Stimulated activated CD4-positive, alpha-beta T cell treated with anti-CD3 and anti-CD28 coated beads, Interleukin-12 subunit alpha, Interleukin-12 subunit beta, amount 100 ng/mL, for 4 hours (primary cell): Measurements from ENCODE around the gene CACNB4.
"Not testable (repeated sequence)": the region's sequence is repeated elsewhere in the genome, so short reads cannot be mapped to it uniquely, and the experiment has no call there.

ENCODE experiments used
- DNase-seq: peaks from one replicate; pipeline ENCODE4 v3.0.0-alpha.2; 2020

The CACNB4 gene

GRCh38 chr2:152049541-152049940, 49.3 kb downstream of the CACNB4 start:
- DNase-seq: no peak

- DNase-seq: no peak
Observed at GRCh38 chr2:152047824-152048471, 50.9 kb downstream of the CACNB4 start.

DNA sequence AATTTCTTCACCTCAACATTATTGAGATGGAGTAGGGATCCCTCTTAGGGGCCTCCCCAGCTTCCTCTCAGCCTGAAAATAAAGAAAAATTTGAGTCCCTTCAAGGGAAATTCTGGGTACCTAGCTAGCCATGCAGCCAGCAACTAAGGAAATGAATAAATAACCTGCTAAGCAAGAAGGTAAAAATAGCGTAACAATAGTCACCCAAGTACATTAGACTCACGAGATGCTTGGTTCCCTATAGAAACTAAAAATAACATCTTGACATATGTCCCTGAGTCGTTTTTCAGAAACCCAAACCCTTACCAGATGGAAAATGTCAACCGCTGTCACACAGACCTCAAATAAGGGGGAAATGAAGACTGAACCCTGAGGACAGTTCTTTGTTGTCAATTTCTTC, 51.9 kb downstream of the CACNB4 start:
- DNase-seq: no peak

DNA sequence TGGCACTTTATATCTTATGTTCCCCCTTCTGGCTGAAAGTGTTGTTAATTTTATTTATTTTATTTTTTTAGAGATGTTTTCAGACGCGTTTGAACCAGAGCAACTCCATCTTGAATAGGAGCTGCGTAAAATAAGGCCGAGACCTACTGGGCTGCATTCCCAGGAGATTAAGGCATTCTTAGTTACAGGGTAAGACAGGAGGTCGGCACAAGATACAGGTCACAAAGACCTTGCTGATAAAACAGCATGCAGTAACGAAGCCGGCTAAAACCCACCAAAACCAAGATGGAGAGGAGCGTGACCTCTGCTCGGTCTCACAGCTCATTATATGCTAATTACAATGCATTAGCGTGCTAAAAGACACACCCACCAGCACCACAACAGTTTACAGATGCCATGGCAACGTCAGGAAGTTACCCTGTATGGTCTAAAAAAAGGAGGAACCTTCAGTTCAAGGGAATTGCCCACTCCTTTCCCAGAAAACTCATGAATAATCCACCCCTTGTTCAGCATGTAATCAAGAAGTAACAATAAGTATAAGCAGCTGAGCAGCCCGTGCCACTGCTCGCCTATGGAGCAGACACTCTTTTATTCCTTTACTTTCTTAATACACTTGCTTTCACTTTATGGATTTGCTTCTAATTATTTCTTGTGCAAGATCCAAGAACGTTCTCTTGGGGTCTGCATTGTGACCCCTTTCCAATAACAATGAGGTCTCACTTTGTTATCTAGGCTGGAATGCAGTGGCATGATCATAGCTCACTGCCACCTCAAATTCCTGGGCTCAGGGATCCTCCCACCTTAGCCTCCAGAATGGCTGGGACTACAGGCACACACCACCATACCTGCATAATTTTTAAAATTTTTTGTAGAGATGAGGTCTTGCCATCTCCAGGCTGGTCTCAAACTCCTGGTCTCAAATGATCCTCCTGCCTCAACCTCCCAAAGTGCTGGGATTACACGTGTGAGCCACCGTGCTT, 55.9 kb downstream of the CACNB4 start:
- no peak for DNase-seq

DNA sequence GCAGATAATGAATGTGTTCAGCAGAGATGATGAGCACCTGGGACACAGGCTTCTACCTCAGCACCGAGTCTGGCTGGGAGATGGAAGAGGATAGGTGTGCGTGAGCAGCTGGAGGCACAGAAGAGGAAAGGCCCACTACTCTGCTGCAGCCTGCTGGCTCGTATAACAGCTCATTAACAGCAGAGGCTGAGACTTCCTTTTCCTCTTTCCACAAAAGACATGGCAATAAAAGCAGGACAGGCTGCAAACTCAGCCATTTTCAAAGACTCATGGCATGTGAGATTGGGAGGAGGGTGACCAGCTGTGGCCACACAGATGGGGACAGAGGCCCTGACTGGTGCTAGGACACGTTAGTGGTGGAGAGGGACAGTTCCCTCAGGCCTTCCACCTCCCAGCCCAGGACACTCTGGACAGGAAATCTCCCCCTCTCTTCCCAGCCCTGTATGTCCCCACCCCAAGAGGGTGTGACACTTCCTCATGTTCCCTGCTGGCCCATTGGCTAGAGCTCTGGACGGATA, 60.3 kb downstream of the CACNB4 start:
- no peak for DNase-seq

GRCh38 chr2:152037743-152038435, 61.0 kb downstream of the CACNB4 start:
- DNase-seq: no peak

DNA sequence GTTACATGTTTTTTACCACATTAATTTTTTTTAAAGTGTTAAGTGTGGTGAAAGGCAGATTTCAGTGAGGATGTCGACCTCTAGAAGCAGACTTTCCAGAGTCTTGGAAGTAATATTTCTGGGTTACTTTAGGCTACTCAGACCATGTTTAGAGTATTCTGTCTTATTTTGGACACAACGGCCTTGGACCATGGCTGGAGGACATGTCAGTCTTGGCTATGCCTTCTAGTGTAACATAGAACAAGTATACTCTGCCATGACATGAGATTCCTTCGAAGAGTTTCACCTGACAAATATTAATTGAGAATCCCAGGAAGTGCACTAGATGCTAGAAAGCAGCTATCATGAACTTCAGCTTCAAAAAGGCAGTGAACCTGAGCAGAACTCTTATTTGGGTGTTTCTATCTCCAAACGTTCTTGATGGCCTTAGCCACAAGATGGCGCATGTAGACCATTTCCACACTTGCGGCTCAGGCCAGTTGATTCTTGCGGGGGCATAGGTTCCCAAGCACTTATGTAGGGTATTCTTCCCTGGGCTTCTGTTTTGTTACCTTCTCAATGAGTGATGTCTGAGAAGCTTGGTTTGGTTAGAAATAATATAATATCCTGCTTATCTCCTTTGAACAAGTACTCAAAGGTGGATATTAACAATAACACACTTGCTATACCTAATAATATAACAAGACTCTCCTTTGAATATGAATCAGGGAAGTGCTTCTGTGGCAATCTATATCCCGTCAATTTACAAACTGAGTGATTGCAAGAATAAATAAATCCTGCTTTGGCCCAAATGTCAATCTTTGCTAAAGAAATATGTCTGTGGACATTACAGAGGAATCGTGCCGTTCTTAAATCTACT, 62.0 kb downstream of the CACNB4 start:
- DNase-seq: peak; percentile 33

GRCh38 chr2:152034257-152034801, 64.5 kb downstream of the CACNB4 start:
- no peak for DNase-seq

- no peak for DNase-seq
Observed at GRCh38 chr2:152033011-152033925, 65.6 kb downstream of the CACNB4 start.

- DNase-seq: no peak
Observed at GRCh38 chr2:152031747-152032306, 67.0 kb downstream of the CACNB4 start.

- not testable (repeated sequence) for DNase-seq
Observed at GRCh38 chr2:152030596-152031328, 68.1 kb downstream of the CACNB4 start.

- no peak for DNase-seq
Observed at GRCh38 chr2:152028182-152028862, 70.5 kb downstream of the CACNB4 start.

DNA sequence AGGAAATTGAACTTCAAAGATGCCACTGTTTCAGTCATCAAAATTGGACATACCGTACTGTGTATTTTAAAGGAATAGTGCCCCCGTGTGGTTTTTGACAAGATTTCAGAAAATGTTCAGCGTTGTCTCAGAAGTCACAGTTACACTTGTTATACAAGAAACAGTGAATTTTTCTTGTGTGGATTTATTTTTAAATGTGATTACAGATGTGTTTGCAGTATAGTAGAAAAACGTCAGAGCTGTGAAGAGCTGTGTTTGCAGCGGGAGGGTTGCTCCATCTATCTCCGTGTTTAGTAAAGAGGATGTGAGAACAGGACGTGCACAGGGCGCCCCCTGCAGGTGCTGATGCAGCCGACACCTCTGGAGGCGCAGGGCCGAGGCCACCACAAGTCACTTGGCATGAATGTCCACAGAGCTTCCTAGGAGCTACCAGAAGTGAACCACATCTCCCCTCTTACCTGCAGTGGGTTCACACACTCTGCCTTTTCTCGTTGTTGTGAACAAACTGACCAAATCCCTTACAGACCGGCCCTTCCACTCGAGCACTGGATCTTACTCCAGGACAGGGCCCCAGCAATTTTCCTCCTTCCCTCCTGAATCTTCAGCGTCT, 73.1 kb downstream of the CACNB4 start:
- peak; percentile 77 for DNase-seq

- DNase-seq: no peak
Observed at GRCh38 chr2:152024477-152024876, 74.4 kb downstream of the CACNB4 start.

DNA sequence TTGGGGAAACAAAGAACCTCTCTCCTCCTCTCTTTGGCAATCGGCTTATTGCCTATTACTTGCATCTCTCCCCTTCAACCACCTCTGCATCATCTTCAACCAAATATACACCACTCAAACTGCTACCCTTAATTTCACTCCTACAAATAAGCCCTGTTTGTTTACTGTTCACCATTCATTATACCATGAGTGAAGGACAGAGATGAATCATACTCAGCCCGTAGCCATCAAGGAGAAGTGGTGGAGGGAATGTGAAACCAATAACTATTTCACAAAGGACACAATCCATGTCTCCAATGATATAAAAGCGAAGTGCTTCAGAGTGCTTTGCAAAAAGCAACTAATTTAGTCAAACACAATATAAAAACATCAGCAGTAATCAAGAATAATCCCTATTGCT, 76.8 kb downstream of the CACNB4 start:
- no peak for DNase-seq

DNA sequence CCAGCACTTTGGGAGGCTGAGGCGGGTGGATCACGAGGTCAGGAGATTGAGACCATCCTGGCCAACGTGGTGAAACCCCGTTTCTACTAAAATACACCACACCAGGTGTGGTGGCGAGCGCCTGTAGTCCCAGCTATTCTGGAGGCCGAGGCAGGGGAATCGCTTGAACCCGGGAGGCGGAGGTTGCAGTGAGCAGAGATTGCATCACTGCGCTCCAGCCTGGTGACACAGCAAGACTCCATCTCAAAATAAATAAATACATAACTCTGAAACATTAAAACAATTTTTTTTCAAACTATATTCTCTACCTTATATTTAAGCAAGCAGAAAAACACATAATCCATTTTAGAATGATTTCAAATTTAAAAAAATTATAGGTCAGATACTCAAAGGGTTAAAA, 77.8 kb downstream of the CACNB4 start:
- DNase-seq: not testable (repeated sequence)

DNA sequence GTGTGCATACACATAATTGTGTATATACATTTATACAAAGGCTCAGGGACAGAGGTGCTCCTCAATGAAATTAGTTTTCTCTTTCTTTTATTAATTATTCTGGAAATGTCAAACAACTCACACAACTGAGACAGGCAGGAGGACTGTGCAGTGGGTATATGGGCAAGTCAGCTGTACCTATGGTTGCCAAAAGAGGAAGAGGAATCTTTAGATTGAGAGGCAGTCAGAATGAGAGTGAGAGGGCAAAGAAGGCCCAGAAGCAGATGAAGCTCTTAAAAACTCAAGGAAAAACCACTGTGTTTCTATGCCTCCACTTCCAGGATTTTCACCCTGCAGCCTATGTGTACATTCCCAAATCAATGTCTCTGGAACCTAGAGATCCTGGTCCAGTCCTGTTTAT, 79.1 kb downstream of the CACNB4 start:
- no peak for DNase-seq
